HCT116 (cell line): Measurements from ENCODE around the gene CFAP57. TPM values are rescaled to one million over a fixed set of nuclear protein-coding genes. Genes with fewer than 3 reads are reported as not detected.

Experiments
- ATAC-seq: fragments of 200-7000 bp; cut with Tn5 transposase; 2 replicates; pipeline ENCODE4 v1.9.1; 2020; ENCODE audit warnings: mild to moderate bottlenecking, moderate library complexity
- BruUV-seq: library from RNA; stranded (reverse); fragments of 400-500 nt; replicated peaks from 2 replicates; lab custom pipeline; 2021; lab: Mats Ljungman, UMichigan
- CTCF ChIA-PET: fragments of 300-600 bp; sonication (Branson Sonifier 250); formaldehyde crosslinking; loops from one replicate; lab custom pipeline; 2021; ENCODE audit warnings: antibody characterized with exemption; lab: Charles Lee
- POLR2A ChIA-PET: fragments of 300-600, 350-600 bp; sonication (Branson Sonifier 250); formaldehyde crosslinking; loops from one replicate; lab custom pipeline; 2021; ENCODE audit warnings: antibody characterized with exemption; lab: Charles Lee
- RAD21 ChIA-PET, 2 experiments: fragments of 300-600 bp; sonication (Branson Sonifier 250); formaldehyde crosslinking; loops; one replicate each; lab custom pipeline; 2023; ENCODE audit warnings: low total read pairs in 2 of 2; ENCODE audit not compliant: uncharacterized antibody in 2 of 2, unreplicated experiment in 2 of 2, low non-redundant PET in 1 of 2; lab: Charles Lee
- DNase-seq: peaks from one replicate; pipeline ENCODE4 v3.0.0-alpha.2; 2010; ENCODE audit warnings: low read depth, low spot score
- H2AFZ ChIP-seq: fragments of 200-600 bp; shearing (Covaris generic), sonication (generic); 2 replicates; pipeline ENCODE4 v1.6.1; 2017; ENCODE audit warnings: low read depth, mixed run types, mixed read lengths, antibody characterized with exemption, low read length; ENCODE audit not compliant: poor library complexity, severe bottlenecking
- H3K27ac ChIP-seq: 2 replicates; pipeline ENCODE4 v1.5.1; 2012; ENCODE audit warnings: low read depth, low read length
- H3K27me3 ChIP-seq: fragments of 200-600 bp; sonication (generic); 2 replicates; pipeline ENCODE4 v1.6.1; 2016; ENCODE audit warnings: mixed run types, low read length, mixed read lengths; ENCODE audit not compliant: insufficient read depth
- H3K36me3 ChIP-seq, 2 experiments: fragments of 200-500 bp in 1 of 2; fragments of 200-600 bp in 1 of 2; sonication (Bioruptor generic) in 1 of 2; sonication (generic) in 1 of 2; 2 replicates each; pipeline versions ENCODE4 v1.5.1 to v1.6.1; 2014 to 2016; ENCODE audit warnings: low read length in 2 of 2, inconsistent platforms in 1 of 2, mixed read lengths in 1 of 2, mixed run types in 1 of 2; ENCODE audit not compliant: insufficient read depth in 2 of 2, control insufficient read depth in 1 of 2
- H3K4me1 ChIP-seq, 2 experiments: fragments of 200-600 bp in 1 of 2; sonication (generic) in 1 of 2; 2 replicates each; pipeline versions ENCODE4 v1.5.1 to v1.6.1; 2012 to 2017; ENCODE audit warnings: low read length in 2 of 2, inconsistent platforms in 1 of 2, mild to moderate bottlenecking in 1 of 2, mixed read lengths in 1 of 2, mixed run types in 1 of 2, moderate library complexity in 1 of 2; ENCODE audit not compliant: insufficient read depth in 2 of 2, control insufficient read depth in 1 of 2
- H3K4me2 ChIP-seq: fragments of 200-600 bp; sonication (generic); 2 replicates; pipeline ENCODE4 v1.6.1; 2017; ENCODE audit warnings: mixed run types, low read length, mixed read lengths
- H3K4me3 ChIP-seq, 2 experiments: fragments of 200-600 bp in 1 of 2; sonication (generic) in 1 of 2; replicated peaks in 1 of 2; 2 replicates each; pipeline ENCODE4 v1.5.1; 2011 to 2016; ENCODE audit warnings: low read length in 2 of 2, control low read depth in 1 of 2, low read depth in 1 of 2, mild to moderate bottlenecking in 1 of 2, mixed read lengths in 1 of 2, mixed run types in 1 of 2
- H3K79me2 ChIP-seq: fragments of 200-600 bp; sonication (generic); 2 replicates; pipeline ENCODE4 v1.6.1; 2017; ENCODE audit warnings: mild to moderate bottlenecking, mixed run types, low read length, moderate library complexity, mixed read lengths; ENCODE audit not compliant: insufficient read depth
- H3K9ac ChIP-seq: fragments of 200-600 bp; sonication (generic); 2 replicates; pipeline ENCODE4 v1.6.1; 2016; ENCODE audit warnings: low read length, mixed read lengths
- H3K9me2 ChIP-seq: fragments of 200-600 bp; sonication (generic), shearing (Covaris generic); 2 replicates; pipeline ENCODE4 v1.6.1; 2017; ENCODE audit warnings: mixed run types, mild to moderate bottlenecking, moderate library complexity; ENCODE audit not compliant: insufficient read depth
- H3K9me3 ChIP-seq, 2 experiments: fragments of 200-500 bp in 1 of 2; fragments of 200-600 bp in 1 of 2; sonication (Bioruptor generic) in 1 of 2; sonication (generic) in 1 of 2; 2 replicates each; pipeline ENCODE4 v1.6.1; 2014 to 2017; ENCODE audit warnings: low read length in 2 of 2, mixed read lengths in 2 of 2, inconsistent platforms in 1 of 2, low read depth in 1 of 2, mild to moderate bottlenecking in 1 of 2, mixed run types in 1 of 2, moderate library complexity in 1 of 2; ENCODE audit not compliant: control insufficient read depth in 1 of 2, insufficient read depth in 1 of 2
- H4K20me1 ChIP-seq: fragments of 200-600 bp; sonication (generic), shearing (Covaris generic); 2 replicates; pipeline ENCODE4 v1.6.1; 2017; ENCODE audit warnings: mixed run types, mild to moderate bottlenecking, moderate library complexity; ENCODE audit not compliant: insufficient read depth
- ELF1 ChIP-seq: IDR thresholded peaks from 2 replicates; pipeline ENCODE4 v1.6.1; 2012; ENCODE audit warnings: low read depth, borderline replicate concordance
- FOSL1 ChIP-seq: IDR thresholded peaks from 2 replicates; pipeline ENCODE4 v1.6.1; 2012; ENCODE audit warnings: low read depth
- JUND ChIP-seq: IDR thresholded peaks from 2 replicates; pipeline ENCODE4 v1.6.1; 2012
- POLR2A ChIP-seq: IDR thresholded peaks from 2 replicates; pipeline ENCODE4 v1.7.0; 2011; ENCODE audit warnings: borderline replicate concordance; ENCODE audit not compliant: insufficient read depth, insufficient read length; ENCODE audit errors: extremely low read depth
- SP1 ChIP-seq: IDR thresholded peaks from 2 replicates; pipeline ENCODE4 v1.6.1; 2012; ENCODE audit warnings: low read depth
- TCF7L2 ChIP-seq: IDR thresholded peaks from 2 replicates; pipeline ENCODE4 v1.7.0; 2011; ENCODE audit warnings: borderline replicate concordance, inconsistent platforms; ENCODE audit not compliant: insufficient read depth, insufficient read length; ENCODE audit errors: extremely low read depth
- YY1 ChIP-seq: IDR thresholded peaks from 2 replicates; pipeline ENCODE4 v1.6.1; 2011; ENCODE audit warnings: low read length, low read depth, moderate library complexity, mild to moderate bottlenecking; ENCODE audit not compliant: insufficient replicate concordance; ENCODE audit errors: extremely low read depth
- intact Hi-C: fragments of 100-400 bp; cut with micrococcal nuclease; formaldehyde crosslinking; loops from 2 replicates; pipeline ENCODE4 v1.10.0; 2022
- total RNA-seq: library from RNA; stranded (reverse); gene quantifications from one replicate; pipeline ENCODE4 v1.2.1, GENCODE V29; 2021; ENCODE audit not compliant: unreplicated experiment
- TF ChIP-seq, protein P1 (sequence below), 3 experiments: fragments of 200-600 bp in 1 of 3; sonication (generic) in 1 of 3; IDR thresholded peaks in 2 of 3; conservative IDR thresholded peaks in 1 of 3; 2 replicates each; pipeline ENCODE4 v1.5.1; 2012 to 2017; ENCODE audit warnings: low read depth in 2 of 3, low read length in 2 of 3, antibody characterized with exemption in 1 of 3, borderline replicate concordance in 1 of 3, control low read depth in 1 of 3, mild to moderate bottlenecking in 1 of 3, mixed read lengths in 1 of 3, mixed run types in 1 of 3, moderate library complexity in 1 of 3; ENCODE audit not compliant: insufficient read depth in 1 of 3
- TF ChIP-seq, protein P2 (sequence below): IDR thresholded peaks from 2 replicates; pipeline ENCODE4 v1.6.1; 2012
- TF ChIP-seq, protein P3 (sequence below): IDR thresholded peaks from 2 replicates; pipeline ENCODE4 v1.6.1; 2011; ENCODE audit warnings: mild to moderate bottlenecking, low read length, moderate library complexity; ENCODE audit not compliant: insufficient replicate concordance; ENCODE audit errors: extremely low read depth

Gene CFAP57
- total RNA-seq, 1 experiment from 2014 or later: 0.49 TPM

DNA sequence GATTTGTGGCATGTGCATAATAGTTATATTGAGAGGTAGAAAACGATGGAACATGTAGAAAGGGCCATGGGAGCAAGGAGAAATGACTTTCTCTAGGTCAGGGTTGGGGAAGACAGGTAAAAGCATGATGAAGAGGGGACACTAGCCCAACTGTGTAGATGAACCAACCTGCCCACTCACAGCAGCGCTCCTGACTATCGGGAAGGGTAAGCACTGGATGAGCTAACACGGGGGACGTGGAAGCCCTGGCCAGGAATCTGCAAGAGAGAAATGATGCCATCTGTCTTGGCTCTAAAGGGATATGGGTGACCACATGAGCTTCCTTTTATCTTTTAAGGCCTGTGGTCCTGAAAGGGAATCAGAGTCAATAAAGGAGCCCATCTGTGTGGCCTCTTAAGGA lies 61.5 kb downstream of the CFAP57 start:
- BruUV-seq: no TSS peak
- Histone ChIP-seq H2AFZ (no peak overlapping the region), H3K27ac (no peak overlapping the region), H3K4me3 (no peak overlapping the region), H3K4me2 (no peak overlapping the region), H3K36me3 (no peaks in the 10 kb centered on the region), H4K20me1 (no peaks in the 10 kb centered on the region)
- no peak for DNase-seq
- CTCF ChIA-PET: interaction anchor here (1.2 to 2.5 kb wide), 2 partner anchors 150 to 181 kb away, joined by 3 to 6 read pairs; no protein-coding TSS in a partner anchor
- TF ChIP-seq FOSL1: no peak
- TF ChIP-seq JUND: no peak
- TF ChIP-seq, protein P1, sequence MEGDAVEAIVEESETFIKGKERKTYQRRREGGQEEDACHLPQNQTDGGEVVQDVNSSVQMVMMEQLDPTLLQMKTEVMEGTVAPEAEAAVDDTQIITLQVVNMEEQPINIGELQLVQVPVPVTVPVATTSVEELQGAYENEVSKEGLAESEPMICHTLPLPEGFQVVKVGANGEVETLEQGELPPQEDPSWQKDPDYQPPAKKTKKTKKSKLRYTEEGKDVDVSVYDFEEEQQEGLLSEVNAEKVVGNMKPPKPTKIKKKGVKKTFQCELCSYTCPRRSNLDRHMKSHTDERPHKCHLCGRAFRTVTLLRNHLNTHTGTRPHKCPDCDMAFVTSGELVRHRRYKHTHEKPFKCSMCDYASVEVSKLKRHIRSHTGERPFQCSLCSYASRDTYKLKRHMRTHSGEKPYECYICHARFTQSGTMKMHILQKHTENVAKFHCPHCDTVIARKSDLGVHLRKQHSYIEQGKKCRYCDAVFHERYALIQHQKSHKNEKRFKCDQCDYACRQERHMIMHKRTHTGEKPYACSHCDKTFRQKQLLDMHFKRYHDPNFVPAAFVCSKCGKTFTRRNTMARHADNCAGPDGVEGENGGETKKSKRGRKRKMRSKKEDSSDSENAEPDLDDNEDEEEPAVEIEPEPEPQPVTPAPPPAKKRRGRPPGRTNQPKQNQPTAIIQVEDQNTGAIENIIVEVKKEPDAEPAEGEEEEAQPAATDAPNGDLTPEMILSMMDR (IDR thresholded peaks at IDR 0.05 in 2 of 3, conservative IDR thresholded peaks at IDR 0.05 in 1 of 3; ENCODE audit: borderline replicate concordance in 1 of 3, insufficient read depth in 1 of 3, low read depth in 2 of 3, low read length in 2 of 3): no peak
- TF ChIP-seq SP1: no peak
- no peak for TF ChIP-seq YY1
- TF ChIP-seq, protein P2, sequence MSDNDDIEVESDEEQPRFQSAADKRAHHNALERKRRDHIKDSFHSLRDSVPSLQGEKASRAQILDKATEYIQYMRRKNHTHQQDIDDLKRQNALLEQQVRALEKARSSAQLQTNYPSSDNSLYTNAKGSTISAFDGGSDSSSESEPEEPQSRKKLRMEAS: no peak
- TF ChIP-seq, protein P3, sequence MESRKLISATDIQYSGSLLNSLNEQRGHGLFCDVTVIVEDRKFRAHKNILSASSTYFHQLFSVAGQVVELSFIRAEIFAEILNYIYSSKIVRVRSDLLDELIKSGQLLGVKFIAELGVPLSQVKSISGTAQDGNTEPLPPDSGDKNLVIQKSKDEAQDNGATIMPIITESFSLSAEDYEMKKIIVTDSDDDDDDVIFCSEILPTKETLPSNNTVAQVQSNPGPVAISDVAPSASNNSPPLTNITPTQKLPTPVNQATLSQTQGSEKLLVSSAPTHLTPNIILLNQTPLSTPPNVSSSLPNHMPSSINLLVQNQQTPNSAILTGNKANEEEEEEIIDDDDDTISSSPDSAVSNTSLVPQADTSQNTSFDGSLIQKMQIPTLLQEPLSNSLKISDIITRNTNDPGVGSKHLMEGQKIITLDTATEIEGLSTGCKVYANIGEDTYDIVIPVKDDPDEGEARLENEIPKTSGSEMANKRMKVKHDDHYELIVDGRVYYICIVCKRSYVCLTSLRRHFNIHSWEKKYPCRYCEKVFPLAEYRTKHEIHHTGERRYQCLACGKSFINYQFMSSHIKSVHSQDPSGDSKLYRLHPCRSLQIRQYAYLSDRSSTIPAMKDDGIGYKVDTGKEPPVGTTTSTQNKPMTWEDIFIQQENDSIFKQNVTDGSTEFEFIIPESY: no peak
- no peak for TF ChIP-seq TCF7L2
- no peak for TF ChIP-seq POLR2A
- no peak for TF ChIP-seq ELF1
- TF ChIP-seq, all 23 proteins: peak for 0
- RAD21 ChIA-PET: interaction anchor here in 1 of 2 experiments (0.6 kb wide), 1 partner anchor 103 kb away, joined by 3 read pairs; no protein-coding TSS in a partner anchor
- Histone ChIP-seq H3K79me2 (no peaks in the 10 kb centered on the region), H3K9me2 (no peaks in the 10 kb centered on the region), H3K9me3 (no peaks in the 10 kb centered on the region), H3K4me1 (peaks cover 4 to 7% of the 10 kb centered on the region in 2 experiments; a peak in 2 of 4 replicates), H3K9ac (no peak overlapping the region), H3K27me3 (no peaks in the 10 kb centered on the region)
- no peak for ATAC-seq
- POLR2A ChIA-PET: no interaction called here
- intact Hi-C loops: no loop called here
